HG03108 (cell line): Measurements from ENCODE around the gene ADSS1.

Experiments
- ATAC-seq: cut with Tn5 transposase; IDR thresholded peaks from one replicate; pipeline ENCODE4 v1.9.1; 2021; ENCODE audit warnings: moderate library complexity; ENCODE audit not compliant: unreplicated experiment

The ADSS1 gene

GRCh38 chr14:104686624-104687517, 37.2 kb upstream of the ADSS1 start:
- ATAC-seq = no peak

- no peak for ATAC-seq
Observed at GRCh38 chr14:104687601-104688504, 36.2 kb upstream of the ADSS1 start.

- ATAC-seq = no peak
Observed at GRCh38 chr14:104688505-104689108, 35.4 kb upstream of the ADSS1 start.

DNA sequence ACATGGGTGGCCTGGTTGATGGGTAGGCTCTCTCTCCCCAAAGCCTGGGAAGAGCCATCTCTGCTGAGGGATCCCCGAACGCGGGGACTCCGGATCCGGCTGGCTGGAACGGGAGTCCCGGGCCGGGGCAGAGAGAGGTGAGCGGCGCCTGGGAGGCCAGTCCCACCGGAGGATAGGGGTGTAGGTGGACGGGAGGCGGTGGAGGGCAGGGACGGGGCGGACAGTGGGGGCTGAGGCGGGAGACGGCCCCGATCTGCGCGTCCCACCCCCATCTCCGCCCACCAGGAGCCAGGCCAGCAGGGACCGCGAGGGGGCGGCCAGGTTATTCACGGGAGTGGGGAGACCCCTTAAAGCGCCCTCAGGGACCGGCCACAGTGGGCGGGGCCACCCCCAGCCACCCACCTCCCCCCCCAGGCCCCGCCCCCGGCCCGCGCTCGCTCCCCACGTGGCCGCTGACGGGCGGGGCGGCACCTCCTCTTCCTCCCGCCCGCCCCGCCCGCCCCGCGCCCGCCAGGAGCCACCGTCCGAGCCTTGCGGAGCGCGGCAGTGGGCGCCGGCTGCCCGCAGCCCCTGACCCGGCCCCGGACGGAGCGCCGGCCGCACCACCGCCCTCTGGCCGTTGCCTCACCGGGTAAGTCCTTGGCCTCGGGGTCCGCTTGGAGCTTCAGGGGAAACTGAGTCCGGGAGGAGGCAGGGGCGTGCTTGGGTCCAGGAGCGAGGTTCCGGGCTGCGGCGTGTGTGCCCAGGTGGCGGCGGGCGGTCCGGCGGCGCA, 34.7 kb upstream of the ADSS1 start, which contains the start of gene INF2:
Gene INF2, plus strand, starts transcription at position 510 of the 772 bp plus-strand sequence. CDS start 11,748 bp downstream, outside the sequence.
- ATAC-seq = peak; percentile 37

- no peak for ATAC-seq
Observed at GRCh38 chr14:104689881-104690711, 33.9 kb upstream of the ADSS1 start.

- ATAC-seq = no peak
Observed at GRCh38 chr14:104690861-104691455, 33.1 kb upstream of the ADSS1 start.

DNA sequence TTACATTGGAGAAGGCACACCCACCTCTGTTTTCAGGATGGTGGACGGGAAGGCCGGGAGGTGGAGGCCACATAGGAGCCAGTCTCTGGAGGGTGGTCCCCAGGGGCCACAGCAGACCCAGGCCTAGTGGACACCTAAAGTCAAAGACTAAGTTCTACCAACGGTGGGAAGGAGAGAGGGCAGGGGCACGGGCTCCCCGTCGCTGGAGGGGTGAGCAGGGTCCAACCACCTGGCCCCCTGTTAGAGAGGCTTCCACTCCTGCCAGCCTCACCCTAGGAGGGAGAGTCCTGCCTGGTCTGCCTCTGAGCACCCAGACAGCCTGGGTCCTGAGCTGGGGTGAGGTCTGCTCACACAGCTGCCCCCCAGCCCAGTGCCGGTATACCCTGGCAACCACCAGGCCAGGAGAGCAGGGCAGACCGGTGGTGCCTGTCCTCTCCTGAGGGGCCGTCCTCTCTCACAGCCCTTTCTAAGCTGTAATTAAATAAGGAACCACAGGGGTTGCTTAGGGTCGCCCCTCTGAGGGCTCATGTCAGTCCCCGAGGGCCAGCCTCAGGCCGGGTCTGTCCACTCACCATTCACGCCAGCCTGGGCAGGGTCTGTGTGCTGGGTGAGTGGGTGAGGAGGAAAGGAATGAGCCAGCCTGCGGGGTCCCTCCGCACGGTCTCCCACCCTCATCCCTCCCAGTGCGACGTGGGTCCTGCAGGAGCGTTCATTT, 32.3 kb upstream of the ADSS1 start:
- ATAC-seq = no peak

GRCh38 chr14:104692261-104692938, 31.6 kb upstream of the ADSS1 start:
- no peak for ATAC-seq

GRCh38 chr14:104692939-104693315, 31.1 kb upstream of the ADSS1 start:
- no peak for ATAC-seq

- ATAC-seq = no peak
Observed at GRCh38 chr14:104693482-104694431, 30.3 kb upstream of the ADSS1 start.

- ATAC-seq = no peak
Observed at GRCh38 chr14:104694475-104694950, 29.5 kb upstream of the ADSS1 start.

DNA sequence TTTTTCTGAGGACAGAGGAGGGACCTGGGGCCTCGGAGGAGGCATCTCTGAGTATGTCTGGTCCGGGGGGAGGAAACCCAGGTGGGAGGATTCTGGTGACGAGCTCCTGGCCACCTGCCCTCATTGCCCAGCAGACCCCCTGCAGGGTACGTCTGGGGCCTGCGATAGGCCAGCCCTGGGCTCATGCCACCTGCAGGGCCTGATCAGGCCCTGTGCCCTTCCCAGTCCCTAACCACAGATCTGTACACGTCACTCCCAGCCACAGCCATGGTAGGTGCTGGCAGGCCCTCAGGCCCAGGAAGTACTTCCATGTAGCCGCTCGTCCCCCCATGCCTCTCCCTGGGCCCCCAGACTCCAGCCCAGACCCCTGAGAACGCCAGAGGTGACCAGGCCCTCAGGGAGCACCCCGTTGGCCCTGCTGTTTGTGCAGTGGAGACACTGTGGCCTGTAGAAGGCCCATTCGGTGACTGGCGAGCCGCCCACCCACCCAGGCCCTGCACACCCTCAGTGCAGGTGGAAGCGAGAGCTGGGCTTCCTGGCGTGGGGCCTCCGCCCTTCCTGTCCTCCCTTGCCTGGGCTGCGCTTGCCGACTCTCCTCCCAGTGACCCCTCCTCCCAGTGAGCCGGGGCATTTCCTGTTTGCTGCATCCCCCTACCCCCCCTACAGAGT, 28.9 kb upstream of the ADSS1 start:
- ATAC-seq = no peak

DNA sequence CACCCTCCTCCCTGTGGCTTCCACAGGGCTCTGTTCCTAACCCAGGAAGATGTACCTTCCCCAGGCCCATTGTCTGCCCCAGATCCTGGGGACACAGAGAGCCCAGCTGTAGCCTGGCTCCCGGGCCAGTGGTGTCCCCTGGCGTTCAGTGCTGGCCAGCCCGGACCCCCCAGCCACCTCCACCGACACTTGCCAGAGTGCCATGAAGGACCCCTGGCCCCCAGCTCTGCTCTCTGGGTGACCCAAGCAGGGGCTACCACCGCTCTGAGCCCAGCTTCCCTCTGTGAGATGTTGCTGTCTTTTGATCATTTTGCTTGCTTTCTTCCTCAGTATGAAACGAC, 28.4 kb upstream of the ADSS1 start:
- no peak for ATAC-seq

GRCh38 chr14:104696671-104697316, 27.2 kb upstream of the ADSS1 start:
- ATAC-seq = no peak

DNA sequence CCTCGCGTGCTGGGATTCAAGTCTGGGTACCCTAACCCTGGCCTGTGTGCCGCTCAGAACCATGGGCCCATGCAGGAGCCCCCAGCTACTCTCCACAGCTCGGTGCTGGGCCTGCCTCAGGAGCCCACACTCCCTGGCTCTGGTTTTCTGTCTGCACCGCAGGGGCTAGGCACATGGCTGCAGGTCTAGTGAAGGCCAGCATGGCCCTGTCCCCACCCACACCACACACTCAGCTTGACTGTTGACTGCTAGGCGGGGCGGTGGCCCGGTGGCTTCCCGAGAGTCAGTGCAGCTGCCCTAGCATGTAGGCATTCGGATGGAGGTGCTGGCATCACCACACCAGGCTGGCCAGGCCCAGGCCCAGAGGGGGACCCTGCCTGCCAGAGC, 26.7 kb upstream of the ADSS1 start:
- no peak for ATAC-seq
